ENCODE data around the gene KRTAP10-2.

Gene KRTAP10-2

GRCh38 chr21:44521928-44522752, 29.2 kb downstream of the KRTAP10-2 start:
- no peaks in the 10 kb centered on the region for H3K36me3 ChIP-seq (ENCODE audit: control insufficient read depth, insufficient read depth, low read length)
- peaks cover 3% of the 10 kb centered on the region for H3K9me3 ChIP-seq (ENCODE audit: control insufficient read depth, low read length)
- H3K27ac ChIP-seq (ENCODE audit: low read depth, low read length, severe bottlenecking): no peak overlapping the region
- no peak overlapping the region for H3K4me3 ChIP-seq (ENCODE audit: extremely low read depth, insufficient read depth, low read length, poor library complexity, severe bottlenecking)
- peaks cover 3% of the 10 kb centered on the region for H3K4me1 ChIP-seq (ENCODE audit: control insufficient read depth, insufficient read depth, low read length, poor library complexity, severe bottlenecking)
- WGBS, 2 experiments (ENCODE audit: insufficient coverage in 2 of 2): 91 to 93% methylated on average over 28 to 32 of the region's 33 CpGs

- Histone ChIP-seq H3K9me3 (ENCODE audit: control insufficient read depth, low read length) (peaks cover 3% of the 10 kb centered on the region), H3K27ac (ENCODE audit: low read depth, low read length, severe bottlenecking) (no peak overlapping the region), H3K4me3 (ENCODE audit: extremely low read depth, insufficient read depth, low read length, poor library complexity, severe bottlenecking) (no peak overlapping the region), H3K4me1 (ENCODE audit: control insufficient read depth, insufficient read depth, low read length, poor library complexity, severe bottlenecking) (peaks cover 3% of the 10 kb centered on the region), H3K36me3 (ENCODE audit: control insufficient read depth, insufficient read depth, low read length) (no peaks in the 10 kb centered on the region)
- 93 to 95% methylated on average over 21 of the region's 22 CpGs for WGBS, 2 experiments (ENCODE audit: insufficient coverage in 2 of 2)
Observed at GRCh38 chr21:44521301-44521927, 29.9 kb downstream of the KRTAP10-2 start.

GRCh38 chr21:44520326-44521300, 30.7 kb downstream of the KRTAP10-2 start:
- H3K36me3 ChIP-seq (ENCODE audit: control insufficient read depth, insufficient read depth, low read length): no peaks in the 10 kb centered on the region
- WGBS, 2 experiments (ENCODE audit: insufficient coverage in 2 of 2): 88 to 90% methylated on average over 27 to 31 of the region's 31 CpGs
- H3K4me1 ChIP-seq (ENCODE audit: control insufficient read depth, insufficient read depth, low read length, poor library complexity, severe bottlenecking): peaks cover 3% of the 10 kb centered on the region
- H3K4me3 ChIP-seq (ENCODE audit: extremely low read depth, insufficient read depth, low read length, poor library complexity, severe bottlenecking): no peak overlapping the region
- H3K9me3 ChIP-seq (ENCODE audit: control insufficient read depth, low read length): peaks cover 3% of the 10 kb centered on the region
- H3K27ac ChIP-seq (ENCODE audit: low read depth, low read length, severe bottlenecking): no peak overlapping the region

GRCh38 chr21:44519346-44520325, 31.7 kb downstream of the KRTAP10-2 start:
- 92 to 93% methylated on average over 25 to 28 of the region's 28 CpGs for WGBS, 2 experiments (ENCODE audit: insufficient coverage in 2 of 2)

GRCh38 chr21:44518686-44519085, 32.6 kb downstream of the KRTAP10-2 start:
- Histone ChIP-seq H3K4me3 (ENCODE audit: extremely low read depth, insufficient read depth, low read length, poor library complexity, severe bottlenecking) (no peak overlapping the region), H3K27ac (ENCODE audit: low read depth, low read length, severe bottlenecking) (no peak overlapping the region), H3K36me3 (ENCODE audit: control insufficient read depth, insufficient read depth, low read length) (no peaks in the 10 kb centered on the region), H3K4me1 (ENCODE audit: control insufficient read depth, insufficient read depth, low read length, poor library complexity, severe bottlenecking) (peaks cover 3% of the 10 kb centered on the region), H3K9me3 (ENCODE audit: control insufficient read depth, low read length) (no peaks in the 10 kb centered on the region)
- WGBS, 2 experiments (ENCODE audit: insufficient coverage in 2 of 2): 89% methylated on average over 9 to 10 of the region's 12 CpGs

More at GRCh38 chr21:44519346-44520325, 31.7 kb downstream of the KRTAP10-2 start:
- Histone ChIP-seq H3K4me1 (ENCODE audit: control insufficient read depth, insufficient read depth, low read length, poor library complexity, severe bottlenecking) (peaks cover 3% of the 10 kb centered on the region), H3K36me3 (ENCODE audit: control insufficient read depth, insufficient read depth, low read length) (no peaks in the 10 kb centered on the region), H3K9me3 (ENCODE audit: control insufficient read depth, low read length) (peaks cover 3% of the 10 kb centered on the region), H3K27ac (ENCODE audit: low read depth, low read length, severe bottlenecking) (no peak overlapping the region), H3K4me3 (ENCODE audit: extremely low read depth, insufficient read depth, low read length, poor library complexity, severe bottlenecking) (no peak overlapping the region)

- Histone ChIP-seq H3K9me3 (ENCODE audit: control insufficient read depth, low read length) (no peaks in the 10 kb centered on the region), H3K36me3 (ENCODE audit: control insufficient read depth, insufficient read depth, low read length) (no peaks in the 10 kb centered on the region), H3K4me1 (ENCODE audit: control insufficient read depth, insufficient read depth, low read length, poor library complexity, severe bottlenecking) (peaks cover 3% of the 10 kb centered on the region), H3K4me3 (ENCODE audit: extremely low read depth, insufficient read depth, low read length, poor library complexity, severe bottlenecking) (no peak overlapping the region), H3K27ac (ENCODE audit: low read depth, low read length, severe bottlenecking) (no peak overlapping the region)
- 92 to 95% methylated on average over 12 to 15 of the region's 15 CpGs for WGBS, 2 experiments (ENCODE audit: insufficient coverage in 2 of 2)
Observed at GRCh38 chr21:44517175-44517899, 34.0 kb downstream of the KRTAP10-2 start.

- Histone ChIP-seq H3K4me1 (ENCODE audit: control insufficient read depth, insufficient read depth, low read length, poor library complexity, severe bottlenecking) (peaks cover 3% of the 10 kb centered on the region), H3K36me3 (ENCODE audit: control insufficient read depth, insufficient read depth, low read length) (no peaks in the 10 kb centered on the region), H3K27ac (ENCODE audit: low read depth, low read length, severe bottlenecking) (no peak overlapping the region), H3K9me3 (ENCODE audit: control insufficient read depth, low read length) (no peaks in the 10 kb centered on the region), H3K4me3 (ENCODE audit: extremely low read depth, insufficient read depth, low read length, poor library complexity, severe bottlenecking) (no peak overlapping the region)
- 93 to 98% methylated on average over 8 to 10 of the region's 10 CpGs for WGBS, 2 experiments (ENCODE audit: insufficient coverage in 2 of 2)
Observed at GRCh38 chr21:44516828-44517174, 34.5 kb downstream of the KRTAP10-2 start.

- no peaks in the 10 kb centered on the region for H3K9me3 ChIP-seq (ENCODE audit: control insufficient read depth, low read length)
- WGBS, 2 experiments (ENCODE audit: insufficient coverage in 2 of 2): 93 to 95% methylated on average over 10 to 13 of the region's 13 CpGs
- no peak overlapping the region for H3K27ac ChIP-seq (ENCODE audit: low read depth, low read length, severe bottlenecking)
- H3K4me3 ChIP-seq (ENCODE audit: extremely low read depth, insufficient read depth, low read length, poor library complexity, severe bottlenecking): no peak overlapping the region
- peaks cover 3% of the 10 kb centered on the region for H3K4me1 ChIP-seq (ENCODE audit: control insufficient read depth, insufficient read depth, low read length, poor library complexity, severe bottlenecking)
- no peaks in the 10 kb centered on the region for H3K36me3 ChIP-seq (ENCODE audit: control insufficient read depth, insufficient read depth, low read length)
Observed at GRCh38 chr21:44516342-44516741, 35.0 kb downstream of the KRTAP10-2 start.

- no peak overlapping the region for H3K4me3 ChIP-seq (ENCODE audit: extremely low read depth, insufficient read depth, low read length, poor library complexity, severe bottlenecking)
- H3K27ac ChIP-seq (ENCODE audit: low read depth, low read length, severe bottlenecking): no peak overlapping the region
- H3K36me3 ChIP-seq (ENCODE audit: control insufficient read depth, insufficient read depth, low read length): no peaks in the 10 kb centered on the region
- peaks cover under 1% of the 10 kb centered on the region for H3K4me1 ChIP-seq (ENCODE audit: control insufficient read depth, insufficient read depth, low read length, poor library complexity, severe bottlenecking)
- WGBS, 2 experiments (ENCODE audit: insufficient coverage in 2 of 2): 89 to 91% methylated on average over 30 to 31 of the region's 32 CpGs
- no peaks in the 10 kb centered on the region for H3K9me3 ChIP-seq (ENCODE audit: control insufficient read depth, low read length)
Observed at GRCh38 chr21:44515359-44516165, 35.7 kb downstream of the KRTAP10-2 start.
